ENCODE results near the gene PM20D2. TPM values are rescaled to one million over a fixed set of nuclear protein-coding genes. Genes with fewer than 3 reads are reported as not detected.

Gene PM20D2
- total RNA-seq, 1 donor from 2014 or later: 21.1 TPM

- no peak for DNase-seq
Observed at GRCh38 chr6:89204096-89204495, 58.2 kb downstream of the PM20D2 start.

- DNase-seq: no peak
Observed at GRCh38 chr6:89205819-89206218, 60.0 kb downstream of the PM20D2 start.

- no peak for DNase-seq
Observed at GRCh38 chr6:89208551-89208950, 62.7 kb downstream of the PM20D2 start.

- no peak for DNase-seq
Observed at GRCh38 chr6:89209457-89209856, 63.6 kb downstream of the PM20D2 start.

- DNase-seq: no peak
Observed at GRCh38 chr6:89212472-89212871, 66.6 kb downstream of the PM20D2 start.

- no peak for DNase-seq
Observed at GRCh38 chr6:89214197-89214596, 68.3 kb downstream of the PM20D2 start.

Other genes with a start within 250 kb of the PM20D2 start
- 21.4 TPM for gene RNGTT, start 182.4 kb upstream of the PM20D2 start, total RNA-seq
- 173 TPM for gene PNRC1, start 65.3 kb upstream of the PM20D2 start, total RNA-seq
- 3.8 TPM for gene SRSF12, start 28.0 kb upstream of the PM20D2 start, total RNA-seq
- 0.20 TPM for gene GABRR1, start 71.3 kb downstream of the PM20D2 start, total RNA-seq
- gene GABRR2, start 169.2 kb downstream of the PM20D2 start, total RNA-seq: 0.79 TPM
- gene UBE2J1, start 206.7 kb downstream of the PM20D2 start, total RNA-seq: 25.0 TPM